HG03520 (cell line): ENCODE results near the gene WDR73.

Experiments
- ATAC-seq: cut with Tn5 transposase; IDR thresholded peaks from one replicate; pipeline ENCODE4 v1.9.1; 2021; ENCODE audit warnings: mild to moderate bottlenecking, moderate library complexity; ENCODE audit not compliant: unreplicated experiment

Gene WDR73

DNA sequence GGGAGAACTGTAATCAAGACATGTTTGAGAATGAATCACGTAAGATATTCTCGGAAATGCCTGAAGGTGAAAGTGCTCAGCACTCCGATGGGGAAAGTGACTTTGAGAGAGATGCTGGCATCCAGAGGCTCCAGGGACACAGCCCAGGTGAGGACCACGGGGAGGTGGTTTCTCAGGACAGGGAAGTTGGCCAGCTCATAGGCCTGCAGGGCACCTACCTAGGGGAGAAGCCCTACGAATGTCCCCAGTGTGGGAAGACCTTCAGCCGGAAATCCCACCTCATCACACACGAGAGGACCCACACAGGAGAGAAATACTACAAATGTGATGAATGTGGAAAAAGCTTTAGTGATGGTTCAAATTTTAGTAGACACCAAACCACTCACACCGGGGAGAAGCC lies 33.5 kb downstream of the WDR73 start:
- ATAC-seq = no peak

DNA sequence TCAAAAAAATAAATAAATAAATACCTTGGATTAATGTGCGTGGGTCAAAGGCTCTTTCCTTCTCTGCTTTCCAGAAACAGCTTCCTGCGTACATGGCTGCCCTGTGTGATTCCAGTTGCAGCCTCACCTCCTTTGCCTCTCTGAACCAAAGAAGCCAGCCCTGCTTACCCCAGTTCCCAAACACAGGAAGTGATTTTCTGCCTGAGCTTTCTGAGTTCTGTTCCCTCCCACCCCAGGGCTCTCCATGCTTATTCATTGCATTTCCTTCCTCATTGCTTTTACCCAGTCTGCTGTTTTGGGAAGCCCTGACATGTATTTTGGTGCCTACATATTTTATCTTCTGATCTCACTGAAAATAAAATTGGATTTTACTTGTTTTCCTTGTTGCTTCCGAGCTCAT lies 37.8 kb downstream of the WDR73 start:
- no peak for ATAC-seq

DNA sequence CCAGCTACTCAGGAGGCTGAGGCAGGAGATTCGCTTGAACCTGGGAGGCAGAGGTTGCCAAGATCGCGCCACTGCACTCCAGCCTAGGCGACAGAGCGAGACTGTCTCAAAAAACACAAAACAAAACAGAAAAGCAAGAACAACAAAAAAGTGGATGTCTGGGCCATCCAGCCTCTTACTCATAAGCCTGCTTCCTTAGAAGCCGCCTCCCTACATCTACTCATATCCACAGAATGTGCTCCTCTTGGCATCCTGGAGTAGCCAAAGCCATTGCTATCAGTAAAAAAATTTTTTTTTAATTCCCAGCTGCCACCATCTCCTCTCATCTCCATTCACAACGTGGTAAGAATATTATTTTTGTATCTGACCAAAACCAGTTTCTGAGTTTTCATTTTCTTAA lies 42.5 kb downstream of the WDR73 start:
- ATAC-seq = no peak

DNA sequence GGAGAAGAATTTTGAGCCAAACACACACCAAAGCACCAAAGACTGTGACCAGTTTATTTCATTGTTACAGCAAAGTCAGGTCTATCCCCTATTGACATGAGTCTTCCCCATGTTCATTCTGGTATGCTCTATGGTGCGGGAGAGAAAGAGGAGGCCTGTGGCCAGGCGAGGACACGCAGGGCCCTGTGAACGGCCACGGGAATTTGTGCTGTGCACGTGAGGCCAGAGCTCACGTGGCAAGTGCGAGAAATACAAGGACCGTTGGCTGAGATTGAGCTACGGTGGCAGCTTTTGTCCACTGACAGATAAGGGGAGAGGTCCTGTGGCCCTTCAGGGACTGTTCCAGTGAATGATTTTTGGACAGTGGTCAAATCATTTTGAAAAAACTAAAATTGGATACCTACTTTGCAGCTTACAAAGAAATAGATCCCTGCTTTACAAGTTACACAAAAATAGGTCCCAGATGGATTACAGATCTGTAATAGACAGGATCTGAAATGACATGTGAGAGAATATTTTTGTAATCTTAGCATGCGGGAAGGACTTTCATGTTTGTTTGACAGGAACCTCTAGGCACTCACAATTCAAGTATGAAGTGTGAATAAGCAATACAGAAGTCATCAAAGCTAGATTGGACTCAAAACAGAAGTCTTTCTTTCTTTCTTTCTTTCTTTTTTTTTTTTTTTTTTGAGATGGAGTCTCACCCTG lies 44.1 kb downstream of the WDR73 start:
- ATAC-seq = no peak

DNA sequence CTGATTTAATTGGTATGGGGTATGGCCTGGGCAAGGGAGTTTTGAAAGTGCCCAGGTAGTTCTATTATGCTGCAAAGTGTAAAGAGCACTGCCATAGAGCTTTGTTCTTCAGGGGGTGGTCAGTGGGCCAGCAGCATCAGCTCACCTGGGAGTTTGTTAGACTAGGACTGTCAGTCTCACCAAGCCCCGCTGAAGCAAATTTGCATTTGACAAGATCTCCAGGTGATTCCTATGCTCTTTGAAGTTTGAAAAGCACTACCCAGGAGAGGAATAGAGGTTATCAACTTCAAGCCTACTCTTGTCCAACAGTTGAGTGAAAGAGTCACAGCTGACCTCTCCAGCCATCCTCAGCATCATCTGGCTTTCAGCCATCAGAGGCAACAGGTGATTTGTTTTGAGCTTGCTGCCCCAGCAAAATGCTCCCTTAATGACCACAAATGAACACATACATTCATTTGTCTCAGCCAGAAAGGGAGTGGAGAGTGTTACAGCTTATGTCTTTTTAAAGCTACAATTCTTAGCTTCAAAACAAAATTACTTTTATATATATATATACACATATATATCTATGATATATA lies 45.3 kb downstream of the WDR73 start:
- no peak for ATAC-seq

DNA sequence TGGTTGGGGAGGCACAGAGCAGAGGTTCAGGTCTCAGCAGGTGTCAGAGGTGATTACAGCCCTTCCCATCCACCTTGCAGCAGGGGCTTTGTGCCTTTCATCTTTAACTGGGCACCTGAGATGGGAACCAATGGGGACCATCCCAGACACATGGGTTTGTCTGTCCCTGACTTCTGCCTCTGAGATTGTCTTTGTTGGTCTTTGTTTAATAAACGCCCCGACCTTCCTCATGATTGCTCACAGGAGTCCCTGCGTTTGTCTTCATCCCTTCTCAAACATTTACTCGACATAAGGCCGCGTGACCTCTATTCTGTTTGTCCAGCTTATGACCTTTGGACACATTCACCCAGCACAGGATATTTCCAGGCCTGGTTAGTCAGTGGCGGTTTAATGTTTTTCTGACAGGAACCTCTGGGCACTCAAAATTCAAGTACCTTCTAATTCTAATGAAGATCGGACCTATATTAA lies 47.4 kb downstream of the WDR73 start:
- ATAC-seq = no peak

DNA sequence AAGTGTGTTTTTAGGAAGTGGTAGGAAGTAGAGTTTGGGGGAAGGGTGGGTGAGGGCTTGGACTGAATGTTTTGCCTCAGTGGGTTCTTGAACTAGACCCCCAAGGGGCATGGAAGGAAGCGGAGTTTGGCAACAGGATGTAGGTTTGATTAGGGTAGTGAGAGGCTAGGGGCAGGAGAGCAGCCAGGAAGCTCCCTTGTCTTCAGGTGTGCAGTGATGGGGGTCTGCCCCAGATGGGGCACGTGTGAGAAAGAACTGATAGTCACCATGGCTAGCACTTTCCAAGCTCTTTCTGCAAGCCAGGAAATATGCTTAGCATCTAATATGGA lies 48.6 kb downstream of the WDR73 start:
- no peak for ATAC-seq

DNA sequence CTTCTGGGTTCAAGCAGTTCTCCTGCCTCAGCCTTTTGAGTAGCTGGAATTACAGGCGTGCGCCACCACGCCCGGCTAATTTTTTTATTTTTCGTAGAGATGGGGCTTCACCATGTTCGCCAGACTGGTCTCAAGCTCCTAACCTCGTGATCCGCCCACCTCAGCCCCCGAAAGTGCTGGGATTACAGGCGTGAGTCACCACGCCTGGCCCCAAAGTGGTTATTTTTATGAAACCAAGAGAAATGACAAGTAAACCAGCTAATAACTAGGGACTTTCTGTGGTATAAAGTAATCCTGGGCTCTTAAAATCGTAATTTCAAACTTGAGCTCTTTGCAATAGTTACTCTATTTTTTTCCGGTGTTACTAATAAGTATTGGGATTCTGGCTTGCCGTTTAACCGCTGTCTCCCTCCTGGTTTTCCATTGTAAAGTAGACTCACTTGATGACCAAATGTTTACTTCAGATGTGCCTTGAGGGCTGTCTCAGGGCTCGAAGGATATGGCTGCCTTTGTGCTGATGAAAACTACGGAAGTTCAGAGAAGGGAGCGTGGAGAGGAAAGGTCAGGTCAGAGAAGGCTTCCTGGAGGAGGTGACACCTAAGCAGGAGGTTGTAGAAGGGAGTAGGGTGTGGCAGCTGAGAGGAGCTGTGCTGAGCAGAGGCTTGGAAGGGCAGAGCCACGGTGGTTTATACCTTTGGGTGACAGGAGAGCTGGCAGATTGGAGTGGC lies 49.1 kb downstream of the WDR73 start:
- ATAC-seq = no peak

DNA sequence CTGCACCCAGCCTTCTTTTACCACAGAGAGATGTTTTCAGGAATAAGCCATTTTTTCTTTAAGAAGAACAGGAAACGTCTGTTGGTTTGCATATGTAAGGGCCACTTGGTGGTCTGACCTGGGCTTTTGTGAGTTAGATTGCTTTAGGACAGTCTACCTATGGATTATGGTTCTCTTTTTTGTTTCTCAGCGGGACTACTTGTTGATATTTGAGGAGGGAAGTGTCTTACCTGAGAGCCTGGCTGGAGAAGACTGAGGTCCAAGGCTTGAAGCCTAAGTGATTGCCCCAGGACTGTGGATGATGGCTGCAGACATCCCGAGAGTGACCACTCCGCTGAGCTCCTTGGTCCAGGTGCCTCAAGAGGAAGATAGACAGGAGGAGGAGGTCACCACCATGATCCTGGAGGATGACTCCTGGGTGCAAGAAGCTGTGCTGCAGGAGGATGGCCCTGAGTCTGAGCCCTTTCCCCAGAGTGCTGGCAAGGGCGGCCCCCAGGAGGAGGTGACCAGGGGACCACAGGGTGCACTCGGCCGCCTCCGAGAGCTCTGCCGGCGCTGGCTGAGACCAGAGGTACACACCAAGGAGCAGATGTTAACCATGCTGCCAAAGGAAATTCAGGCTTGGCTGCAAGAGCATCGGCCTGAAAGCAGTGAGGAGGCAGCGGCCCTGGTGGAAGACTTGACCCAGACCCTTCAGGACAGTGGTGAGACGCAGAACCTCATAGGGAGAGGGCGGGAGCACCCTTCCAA lies 50.3 kb downstream of the WDR73 start:
- ATAC-seq = no peak

DNA sequence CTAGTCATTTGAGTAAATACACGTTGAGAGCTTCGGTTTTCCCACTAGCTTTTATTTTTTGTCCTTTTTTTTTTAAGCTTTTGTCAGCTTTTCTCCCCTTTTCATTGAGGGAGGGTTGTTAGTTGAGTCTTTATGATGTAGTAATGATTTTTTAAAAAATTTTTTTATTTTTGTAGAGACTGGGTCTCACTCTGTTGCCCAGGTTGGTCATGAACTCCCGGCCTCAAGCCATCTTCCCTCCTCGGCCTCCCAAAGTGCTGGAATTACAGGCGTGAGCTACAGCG lies 52.6 kb downstream of the WDR73 start:
- no peak for ATAC-seq

DNA sequence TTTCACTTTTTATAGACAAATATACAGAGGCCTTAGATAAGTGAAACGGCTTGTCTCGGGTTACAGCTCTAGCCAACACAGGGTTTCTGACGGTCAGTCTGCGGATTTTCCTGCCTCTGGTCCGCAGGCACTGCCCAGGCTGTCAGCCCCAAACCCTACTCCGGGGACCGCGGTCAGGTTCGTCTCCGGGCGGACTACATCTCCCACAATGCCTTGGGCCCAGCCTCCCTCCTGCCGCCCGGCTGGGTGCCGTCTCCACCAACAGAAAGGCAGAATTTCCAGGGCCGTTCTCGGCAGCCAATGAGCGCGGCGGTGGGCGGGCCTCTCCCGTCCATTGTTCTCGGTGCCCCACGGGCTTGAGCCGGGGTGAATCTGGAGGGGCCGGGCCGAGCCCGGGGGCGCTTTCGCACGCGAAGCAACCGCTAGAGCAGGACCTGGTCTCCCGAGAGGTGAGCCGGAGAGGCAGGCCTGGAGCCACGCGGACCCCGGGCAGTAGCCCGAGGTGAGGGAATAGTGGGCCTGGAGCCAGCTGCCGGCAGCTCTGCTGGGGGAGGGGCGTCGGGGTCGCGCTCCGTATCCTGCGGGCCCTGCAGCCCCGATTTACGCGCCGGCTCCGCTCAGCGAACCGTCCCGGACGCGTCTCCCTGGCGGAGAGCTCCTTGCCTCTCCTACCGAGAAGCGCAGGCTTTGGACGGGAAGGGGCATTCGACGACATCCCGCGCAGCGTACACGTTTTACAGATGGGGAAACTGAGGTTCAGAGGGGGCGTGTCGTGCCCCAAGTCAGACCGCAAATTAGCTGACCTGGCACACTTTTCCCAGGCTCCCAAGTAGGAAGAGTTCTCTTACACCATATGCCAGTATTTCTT lies 53.2 kb downstream of the WDR73 start, which contains the start of gene ZSCAN2:
ZSCAN2 (plus strand) TSS at position 323 of the 868 bp plus-strand sequence. CDS start 2,919 bp downstream, outside the sequence.
- ATAC-seq = peak; percentile 88

DNA sequence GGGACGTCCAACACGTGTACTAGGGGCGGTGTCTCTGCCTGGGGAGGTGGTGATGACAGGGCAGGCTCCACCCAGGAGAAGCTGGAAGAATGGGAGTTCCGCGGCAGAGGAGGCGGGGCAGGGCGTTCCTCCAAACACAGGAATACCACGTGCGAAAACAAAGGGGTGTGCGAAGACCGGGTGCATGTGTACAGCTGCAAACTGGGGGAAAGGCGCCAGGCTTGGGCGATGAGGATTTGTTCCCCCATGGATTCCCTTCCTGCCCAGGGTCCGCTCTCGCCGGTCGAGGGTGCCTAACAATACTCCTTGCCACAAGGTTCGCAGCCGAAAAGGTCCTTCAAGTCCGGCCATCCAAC lies 53.8 kb downstream of the WDR73 start:
- ATAC-seq = no peak

DNA sequence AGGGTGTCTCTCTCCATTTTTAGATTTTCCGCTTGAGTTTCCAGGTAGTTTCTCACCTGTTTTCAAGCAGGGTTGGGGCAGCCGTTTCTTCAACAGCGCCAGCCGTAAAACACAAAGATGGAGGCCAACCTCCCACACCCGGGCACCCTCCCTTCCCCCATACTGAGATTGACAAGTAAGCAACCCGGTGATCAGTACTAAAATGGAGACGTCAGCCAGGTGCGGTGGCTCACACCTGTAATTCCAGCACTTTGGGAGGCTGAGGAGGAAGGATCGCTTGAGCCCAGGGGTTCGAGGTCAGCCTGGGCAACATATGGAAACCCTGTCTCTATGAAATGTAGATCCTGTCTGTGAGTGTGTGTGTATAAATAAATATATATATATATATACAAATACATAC lies 54.2 kb downstream of the WDR73 start:
- ATAC-seq = no peak

DNA sequence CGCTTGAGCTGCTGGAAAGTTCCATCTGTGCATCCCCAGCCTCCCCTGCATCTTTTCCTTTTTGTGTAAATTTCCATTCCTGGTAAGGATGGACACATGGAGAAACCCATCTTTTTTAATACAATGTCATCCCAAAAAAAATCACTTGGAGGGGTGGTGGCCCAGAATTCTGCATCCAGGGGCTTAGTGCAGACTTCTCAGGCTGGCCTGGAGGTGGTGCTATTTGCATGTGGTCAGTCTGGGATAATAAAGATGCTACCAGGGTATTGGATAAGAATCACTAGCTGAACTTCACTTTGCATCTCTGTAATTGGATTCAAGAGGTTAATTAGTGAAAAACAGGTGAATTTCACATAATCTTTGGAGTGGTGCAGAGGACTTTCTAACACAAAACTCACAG lies 55.1 kb downstream of the WDR73 start:
- no peak for ATAC-seq

DNA sequence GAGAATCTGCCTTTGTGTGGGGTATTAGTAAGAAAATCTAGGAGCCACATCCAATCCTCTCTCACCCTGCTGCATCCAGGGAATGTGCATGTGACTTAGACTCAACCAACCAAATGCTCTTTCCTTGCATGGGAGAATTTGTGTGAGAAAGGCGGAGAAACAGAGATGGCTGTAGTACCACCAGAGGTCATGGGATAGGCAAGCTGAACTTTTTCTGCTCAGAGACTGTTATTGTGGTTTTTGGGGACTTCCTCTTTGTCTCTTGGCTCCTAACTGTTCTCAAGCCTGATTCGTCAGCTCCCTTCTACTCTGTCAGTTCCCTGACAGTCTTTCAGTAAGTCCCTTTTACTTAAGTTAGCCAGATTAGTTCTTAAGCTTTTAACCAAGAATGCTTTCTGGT lies 55.8 kb downstream of the WDR73 start:
- peak; percentile 42 for ATAC-seq

DNA sequence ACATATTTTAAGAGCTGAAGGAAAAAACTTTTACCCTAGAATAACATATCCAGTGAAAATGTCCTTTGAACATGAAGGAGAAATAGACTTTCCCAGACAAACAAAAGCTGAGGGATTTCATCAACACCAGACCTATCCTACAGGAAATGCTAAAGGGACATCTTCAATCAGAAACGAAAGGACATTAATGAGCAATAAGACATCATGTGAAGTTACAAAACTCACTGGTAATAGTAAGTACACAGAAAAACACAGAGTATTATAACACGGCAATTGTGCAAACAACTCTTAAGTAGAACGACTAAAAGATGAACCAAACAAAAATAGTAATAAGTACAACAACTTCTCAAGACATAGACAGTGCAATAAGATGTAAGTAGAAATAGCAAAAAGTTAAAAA lies 56.8 kb downstream of the WDR73 start:
- no peak for ATAC-seq

DNA sequence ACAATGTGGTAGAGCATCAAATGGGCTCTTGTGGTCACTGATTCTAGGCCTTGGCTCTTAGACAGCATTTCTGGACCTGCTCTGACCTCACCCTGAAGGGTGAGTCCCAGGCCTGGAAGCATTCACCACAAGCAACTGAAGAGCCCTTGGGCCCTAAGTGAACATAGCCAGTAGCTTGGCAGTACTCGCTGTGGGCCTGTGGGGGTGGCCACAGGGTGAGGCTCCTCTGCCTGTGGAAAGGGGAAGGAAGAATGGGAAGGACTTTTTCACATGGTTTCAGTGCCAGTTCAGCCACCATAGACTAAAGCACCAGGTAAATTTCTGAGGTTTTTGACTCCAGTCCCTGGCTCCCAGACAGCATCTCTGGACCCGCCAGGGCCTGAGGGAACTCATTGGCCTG lies 58.4 kb downstream of the WDR73 start:
- no peak for ATAC-seq

DNA sequence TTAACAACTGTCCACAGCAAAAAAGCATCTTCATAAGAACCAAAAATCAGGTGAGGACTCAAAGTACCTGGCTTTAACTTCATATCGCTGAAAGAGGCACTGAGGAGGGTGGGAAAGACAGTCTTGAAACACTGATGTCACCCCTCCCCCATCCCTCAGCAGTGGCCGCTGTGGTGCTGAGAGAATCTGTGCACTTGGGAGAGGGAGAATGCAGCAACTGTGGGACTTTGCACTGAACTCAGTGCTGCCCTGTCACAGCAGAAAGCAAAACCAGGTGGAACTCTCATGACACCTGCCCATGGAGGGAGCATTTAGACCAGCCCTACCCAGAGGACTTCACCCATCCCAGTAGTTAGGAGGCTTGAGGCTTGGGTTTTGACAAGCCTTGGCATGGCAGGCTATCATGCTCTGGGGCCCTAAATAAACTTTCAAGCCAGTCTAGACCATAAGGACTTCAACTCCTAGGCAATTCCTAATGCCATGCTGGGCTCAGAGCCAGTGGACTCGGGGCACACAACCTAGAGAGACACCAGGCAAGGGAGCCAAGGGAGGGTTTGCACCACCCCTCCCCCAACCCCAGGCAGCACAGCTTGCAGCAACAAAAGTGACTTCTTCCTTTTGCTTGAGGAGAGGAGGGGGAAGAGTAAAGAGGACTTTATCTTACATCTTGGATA lies 59.3 kb downstream of the WDR73 start:
- ATAC-seq = no peak

DNA sequence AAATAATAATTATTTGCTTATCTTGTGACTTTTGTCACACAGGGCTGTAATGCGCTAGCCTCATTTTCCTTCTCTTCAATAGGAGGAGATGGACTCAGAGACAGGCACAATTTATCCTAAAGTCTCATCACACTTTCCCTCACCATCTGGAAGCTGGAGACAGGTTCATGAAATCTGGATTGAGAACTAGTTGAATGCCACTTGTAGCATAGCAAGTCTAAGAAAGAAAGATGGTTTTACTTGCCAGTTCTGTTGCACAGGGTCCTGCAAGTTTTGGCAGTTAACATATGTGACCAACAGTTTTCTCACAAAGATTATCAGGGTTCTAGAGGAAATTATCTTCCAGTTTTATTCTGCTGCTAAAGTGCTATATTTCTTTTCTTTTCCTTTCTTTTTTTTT lies 62.3 kb downstream of the WDR73 start:
- ATAC-seq = no peak

DNA sequence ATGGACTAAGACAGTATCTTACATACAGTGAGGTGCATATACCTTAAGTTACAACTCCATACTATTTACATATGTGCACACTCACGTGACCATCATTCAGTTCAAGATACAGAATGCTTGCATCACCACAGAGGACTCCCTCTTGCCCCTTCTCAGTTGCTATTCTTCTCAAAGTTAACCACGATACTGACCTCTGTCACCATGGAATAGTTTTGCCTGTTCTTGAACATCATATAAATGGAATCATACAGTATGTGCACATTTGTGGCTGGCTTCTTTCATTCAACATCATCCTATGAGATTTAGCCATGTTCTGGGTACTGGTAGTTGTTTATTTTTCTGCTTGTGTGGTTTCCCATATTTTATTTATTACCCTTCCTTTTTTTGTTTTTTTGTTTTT lies 63.7 kb downstream of the WDR73 start:
- no peak for ATAC-seq
